Measurements from ENCODE around the gene SLC25A40.

The SLC25A40 gene

GRCh38 chr7:87816389-87816788 is 59.8 kb downstream of the SLC25A40 start:
- DNase-seq (ENCODE audit: low read depth in 1 of 2, low spot score in 1 of 2) = peak in 1 of 2 experiments; percentile 6
- Histone ChIP-seq H3K27me3 (ENCODE audit: insufficient read depth, poor library complexity, severe bottlenecking) (no peaks in the 10 kb centered on the region), H3K27ac (replicated peaks) (no peak overlapping the region), H3K4me3 (replicated peaks; ENCODE audit: insufficient read depth, low read length) (no peak overlapping the region)
- TF ChIP-seq POLR2AphosphoS5 (IDR thresholded peaks at IDR 0.05; ENCODE audit: low read depth) = no peak
- TF ChIP-seq GABPA (IDR thresholded peaks at IDR 0.05; ENCODE audit: low read depth) = no peak
- TF ChIP-seq SPI1 (IDR thresholded peaks at IDR 0.05; ENCODE audit: borderline replicate concordance, low read depth) = peak; percentile 93
- TF ChIP-seq REST (IDR thresholded peaks at IDR 0.05; ENCODE audit: insufficient replicate concordance, low read depth) = no peak

- no peak for DNase-seq (ENCODE audit: low read depth in 1 of 2, low spot score in 1 of 2)
- Histone ChIP-seq H3K27me3 (ENCODE audit: insufficient read depth, poor library complexity, severe bottlenecking) (no peaks in the 10 kb centered on the region), H3K4me3 (replicated peaks; ENCODE audit: insufficient read depth, low read length) (no peak overlapping the region), H3K27ac (replicated peaks) (no peak overlapping the region)
- TF ChIP-seq POLR2AphosphoS5 (IDR thresholded peaks at IDR 0.05; ENCODE audit: low read depth) = no peak
- TF ChIP-seq CTCF (IDR thresholded peaks at IDR 0.05; ENCODE audit: insufficient read depth, low read length) = no peak
- no peak for TF ChIP-seq REST (IDR thresholded peaks at IDR 0.05; ENCODE audit: insufficient replicate concordance, low read depth)
- TF ChIP-seq GABPA (IDR thresholded peaks at IDR 0.05; ENCODE audit: low read depth) = no peak
- TF ChIP-seq SPI1 (IDR thresholded peaks at IDR 0.05; ENCODE audit: borderline replicate concordance, low read depth) = no peak
Observed at GRCh38 chr7:87810726-87811125, 65.4 kb downstream of the SLC25A40 start.

GRCh38 chr7:87810130-87810529 is 66.0 kb downstream of the SLC25A40 start:
- no peak overlapping the region for H3K27ac ChIP-seq (replicated peaks)
- H3K27me3 ChIP-seq (ENCODE audit: insufficient read depth, poor library complexity, severe bottlenecking) = no peaks in the 10 kb centered on the region
- TF ChIP-seq REST (IDR thresholded peaks at IDR 0.05; ENCODE audit: insufficient replicate concordance, low read depth) = no peak
- no peak for TF ChIP-seq POLR2AphosphoS5 (IDR thresholded peaks at IDR 0.05; ENCODE audit: low read depth)
- no peak for TF ChIP-seq CTCF (IDR thresholded peaks at IDR 0.05; ENCODE audit: insufficient read depth, low read length)
- TF ChIP-seq GABPA (IDR thresholded peaks at IDR 0.05; ENCODE audit: low read depth) = no peak
- TF ChIP-seq SPI1 (IDR thresholded peaks at IDR 0.05; ENCODE audit: borderline replicate concordance, low read depth) = no peak
- DNase-seq (ENCODE audit: low read depth in 1 of 2, low spot score in 1 of 2) = no peak
- H3K4me3 ChIP-seq (replicated peaks; ENCODE audit: insufficient read depth, low read length) = no peak overlapping the region

Data from HL-60 (cell line).